Measurements from ENCODE around the gene MYO6.

DNA sequence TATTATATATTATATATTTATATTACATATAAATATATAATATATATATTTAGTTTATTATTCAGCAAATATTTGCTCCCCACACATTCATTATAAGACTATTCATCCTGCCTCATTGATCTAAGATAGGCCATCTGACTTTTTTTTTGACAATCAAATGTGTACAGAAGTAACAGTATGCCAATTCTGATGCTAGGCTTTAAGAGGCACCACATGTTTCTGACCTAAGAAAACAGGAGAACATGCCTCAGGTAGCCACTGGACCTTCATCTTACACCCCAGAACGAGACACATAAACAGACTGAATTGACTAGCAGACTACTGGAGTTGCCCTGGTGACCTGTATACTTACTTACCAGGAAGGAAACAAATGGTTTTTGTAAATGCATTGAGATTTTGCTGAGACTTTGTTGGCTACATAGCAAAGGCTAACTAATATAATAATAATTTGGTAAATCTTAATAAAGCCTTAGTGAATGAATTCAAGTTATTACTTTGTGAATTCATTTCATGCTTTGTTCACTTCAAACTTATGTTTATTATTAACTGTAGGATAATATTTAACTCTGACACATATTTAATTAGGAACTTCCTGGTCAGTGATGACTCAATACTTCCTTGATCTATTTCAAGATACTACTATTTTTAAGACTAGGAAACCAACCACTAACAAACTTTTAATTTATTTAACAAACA is 13.4 kb upstream of the MYO6 start:
- no peak for TF ChIP-seq CTCF (IDR thresholded peaks at IDR 0.05)
- no peak for TF ChIP-seq POLR2A (IDR thresholded peaks at IDR 0.05)

Data from thyroid gland (tissue), 4 donors.